Epithelial cell of esophagus (primary cell): ENCODE results near the gene BCL11B.

Experiments
- DNase-seq: peaks from one replicate; pipeline ENCODE4 v3.0.0; 2010; ENCODE audit warnings: low read depth
- H3K4me3 ChIP-seq: 2 replicates; pipeline ENCODE4 v1.5.1; 2011; ENCODE audit warnings: mild to moderate bottlenecking, low read length, control low read depth
- TF ChIP-seq, protein P1 (sequence below): IDR thresholded peaks from 2 replicates; pipeline ENCODE4 v1.5.1; 2011; ENCODE audit warnings: low read depth, mild to moderate bottlenecking, low read length, control low read depth, inconsistent platforms; ENCODE audit not compliant: insufficient read depth; ENCODE audit errors: missing control alignments

BCL11B gene

DNA sequence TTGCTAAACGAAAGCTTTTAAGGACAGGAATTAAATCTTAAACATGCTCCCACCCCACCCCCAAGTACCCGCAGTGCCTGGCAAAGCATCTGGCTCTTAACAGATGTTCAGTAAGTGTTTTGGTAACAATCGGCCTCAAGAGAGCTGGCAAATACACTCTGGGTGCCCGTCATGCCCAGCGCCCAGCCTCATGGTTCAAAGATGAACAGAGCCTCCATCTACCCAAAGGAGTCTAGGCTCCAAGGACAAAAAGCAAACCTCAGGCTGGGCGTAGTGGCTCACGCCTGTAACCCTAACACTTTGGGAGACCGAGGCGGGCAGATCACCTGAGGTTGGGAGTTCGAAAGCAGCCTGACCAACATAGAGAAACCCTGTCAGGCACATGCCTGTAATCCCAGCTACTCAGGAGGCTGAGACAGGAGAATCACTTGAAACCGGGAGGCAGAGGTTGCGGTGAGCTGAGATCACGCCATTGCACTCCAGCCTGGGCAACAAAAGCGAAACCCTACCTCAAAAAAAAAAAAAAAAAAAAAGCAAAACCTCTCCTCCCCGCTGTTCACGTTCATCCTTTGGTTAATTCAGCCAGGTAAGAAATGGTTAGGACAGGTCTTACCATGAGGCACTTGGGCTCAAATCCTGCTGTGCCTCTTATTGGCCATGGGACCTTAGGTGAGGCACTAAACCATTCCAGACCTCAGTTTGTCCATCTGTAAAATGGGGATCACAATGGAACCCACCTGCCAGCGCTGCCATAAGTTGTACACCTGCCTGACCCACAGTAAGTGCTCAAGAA lies 151.3 kb downstream of the BCL11B start:
- TF ChIP-seq, protein P1, sequence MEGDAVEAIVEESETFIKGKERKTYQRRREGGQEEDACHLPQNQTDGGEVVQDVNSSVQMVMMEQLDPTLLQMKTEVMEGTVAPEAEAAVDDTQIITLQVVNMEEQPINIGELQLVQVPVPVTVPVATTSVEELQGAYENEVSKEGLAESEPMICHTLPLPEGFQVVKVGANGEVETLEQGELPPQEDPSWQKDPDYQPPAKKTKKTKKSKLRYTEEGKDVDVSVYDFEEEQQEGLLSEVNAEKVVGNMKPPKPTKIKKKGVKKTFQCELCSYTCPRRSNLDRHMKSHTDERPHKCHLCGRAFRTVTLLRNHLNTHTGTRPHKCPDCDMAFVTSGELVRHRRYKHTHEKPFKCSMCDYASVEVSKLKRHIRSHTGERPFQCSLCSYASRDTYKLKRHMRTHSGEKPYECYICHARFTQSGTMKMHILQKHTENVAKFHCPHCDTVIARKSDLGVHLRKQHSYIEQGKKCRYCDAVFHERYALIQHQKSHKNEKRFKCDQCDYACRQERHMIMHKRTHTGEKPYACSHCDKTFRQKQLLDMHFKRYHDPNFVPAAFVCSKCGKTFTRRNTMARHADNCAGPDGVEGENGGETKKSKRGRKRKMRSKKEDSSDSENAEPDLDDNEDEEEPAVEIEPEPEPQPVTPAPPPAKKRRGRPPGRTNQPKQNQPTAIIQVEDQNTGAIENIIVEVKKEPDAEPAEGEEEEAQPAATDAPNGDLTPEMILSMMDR, result no peak
- no peak for DNase-seq
- H3K4me3 ChIP-seq, result no peak overlapping the region

DNA sequence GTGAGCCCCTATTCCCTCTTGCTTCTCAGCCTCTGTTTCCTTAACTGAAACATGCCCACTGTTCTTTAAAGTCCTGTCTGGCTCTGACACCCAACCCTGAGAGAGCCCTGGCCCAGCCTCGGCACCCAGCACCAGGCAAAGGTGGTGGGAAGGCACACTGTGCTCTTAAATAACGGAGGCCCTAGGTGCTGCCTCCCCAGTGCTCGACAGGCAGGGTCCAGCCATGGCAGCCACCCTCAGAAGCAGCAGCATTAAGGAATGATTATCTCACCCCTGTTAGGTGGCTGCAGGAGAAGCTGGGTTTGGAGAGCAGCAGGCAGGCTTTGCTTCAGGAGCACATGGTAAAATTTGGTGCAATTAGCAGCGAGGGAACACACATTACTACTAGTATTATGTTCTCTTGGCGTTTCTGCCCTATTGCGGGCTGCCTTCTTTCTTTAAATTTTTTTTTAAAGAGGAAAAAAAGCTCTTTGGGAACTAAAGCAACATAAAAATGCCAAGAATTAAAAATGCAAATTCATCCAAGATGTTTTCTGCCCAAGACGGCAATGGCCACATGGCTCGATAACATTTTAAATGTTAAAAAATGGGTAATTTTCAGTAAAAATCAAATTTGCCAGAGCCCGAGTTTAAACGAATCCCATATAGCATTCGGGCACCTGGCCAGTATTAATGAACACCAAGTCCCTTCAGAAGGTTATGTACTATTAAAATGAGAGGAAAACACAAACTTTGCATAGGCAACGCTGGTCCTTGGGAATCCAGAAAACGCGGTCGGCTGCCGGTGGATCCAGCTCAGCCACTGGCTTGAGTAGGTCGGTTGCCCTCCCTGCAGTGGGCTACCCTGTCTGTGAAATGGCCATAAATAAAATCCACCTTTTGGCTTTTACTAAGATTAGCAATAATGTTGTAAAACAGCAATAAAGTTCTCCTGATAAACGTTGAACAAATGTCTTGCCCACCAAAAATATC lies 152.2 kb downstream of the BCL11B start:
- TF ChIP-seq, protein P1, result no peak
- DNase-seq, result no peak

More for the DNA sequence above, 152.2 kb downstream of the BCL11B start:
- H3K4me3 ChIP-seq, result no peak overlapping the region
